G401 (cell line): ENCODE measurements around the gene SLC22A3. TPM values are rescaled to one million over a fixed set of nuclear protein-coding genes. Genes with fewer than 3 reads are reported as not detected.
"Not testable (repeated sequence)": the region's sequence is repeated elsewhere in the genome, so short reads cannot be mapped to it uniquely, and the experiment has no call there.

Source experiments
- DNase-seq: peaks from one replicate; pipeline ENCODE4 v3.0.0-alpha.2; 2015; ENCODE audit warnings: low spot score
- in situ Hi-C: cut with HindIII; loops from 2 replicates; pipeline ENCODE4 v1.10.0; 2016; ENCODE audit warnings: low sequenced_read_pairs, mixed read lengths
- total RNA-seq: library from RNA; depleted of rRNA; stranded (reverse); fragments of >200 nt; shearing (Covaris generic); gene quantifications from 2 replicates; pipeline ENCODE4 v1.2.3, GENCODE V29; 2014; rRNA removed

Gene SLC22A3, protein sequence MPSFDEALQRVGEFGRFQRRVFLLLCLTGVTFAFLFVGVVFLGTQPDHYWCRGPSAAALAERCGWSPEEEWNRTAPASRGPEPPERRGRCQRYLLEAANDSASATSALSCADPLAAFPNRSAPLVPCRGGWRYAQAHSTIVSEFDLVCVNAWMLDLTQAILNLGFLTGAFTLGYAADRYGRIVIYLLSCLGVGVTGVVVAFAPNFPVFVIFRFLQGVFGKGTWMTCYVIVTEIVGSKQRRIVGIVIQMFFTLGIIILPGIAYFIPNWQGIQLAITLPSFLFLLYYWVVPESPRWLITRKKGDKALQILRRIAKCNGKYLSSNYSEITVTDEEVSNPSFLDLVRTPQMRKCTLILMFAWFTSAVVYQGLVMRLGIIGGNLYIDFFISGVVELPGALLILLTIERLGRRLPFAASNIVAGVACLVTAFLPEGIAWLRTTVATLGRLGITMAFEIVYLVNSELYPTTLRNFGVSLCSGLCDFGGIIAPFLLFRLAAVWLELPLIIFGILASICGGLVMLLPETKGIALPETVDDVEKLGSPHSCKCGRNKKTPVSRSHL
- not detected in 2 replicates for total RNA-seq

DNA sequence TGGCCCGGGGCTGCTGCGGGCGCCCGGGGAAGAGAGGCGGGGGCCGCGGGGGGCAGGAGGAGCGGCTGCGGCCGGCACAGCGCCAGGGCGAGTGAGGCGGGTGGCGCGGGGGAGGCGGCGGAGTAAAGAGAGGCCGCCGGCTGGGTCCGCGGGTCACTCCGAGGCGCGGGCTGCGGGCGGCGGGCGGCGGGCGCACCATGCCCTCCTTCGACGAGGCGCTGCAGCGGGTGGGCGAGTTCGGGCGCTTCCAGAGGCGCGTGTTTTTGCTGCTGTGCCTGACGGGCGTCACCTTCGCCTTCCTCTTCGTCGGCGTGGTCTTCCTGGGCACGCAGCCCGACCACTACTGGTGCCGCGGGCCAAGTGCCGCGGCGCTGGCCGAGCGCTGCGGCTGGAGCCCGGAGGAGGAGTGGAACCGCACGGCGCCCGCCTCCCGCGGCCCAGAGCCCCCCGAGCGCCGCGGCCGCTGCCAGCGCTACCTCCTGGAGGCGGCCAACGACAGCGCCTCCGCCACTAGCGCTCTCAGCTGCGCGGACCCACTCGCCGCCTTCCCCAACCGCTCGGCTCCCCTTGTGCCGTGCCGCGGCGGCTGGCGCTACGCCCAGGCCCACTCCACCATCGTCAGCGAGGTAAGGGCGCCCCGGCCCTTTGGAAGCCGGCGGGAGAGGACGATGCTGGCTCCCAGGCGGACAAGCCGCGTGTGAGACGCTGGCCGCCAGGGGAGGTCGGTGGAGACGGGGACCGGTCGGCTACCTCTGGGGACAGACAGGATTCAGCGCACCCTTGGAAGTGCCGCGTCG is at the start of gene SLC22A3:
Gene SLC22A3, plus strand, starts transcription at position 156 of the 797 bp plus-strand sequence. Its CDS starts 42 bp downstream, at position 198.
- in situ Hi-C loops, result no loop called here
- no peak for DNase-seq

GRCh38 chr6:160299559-160299958 is 48.6 kb upstream of the SLC22A3 start:
- in situ Hi-C loops, result no loop called here
- DNase-seq, result no peak

GRCh38 chr6:160300076-160300695 is 48.0 kb upstream of the SLC22A3 start:
- no peak for DNase-seq
- in situ Hi-C loops, result no loop called here

- in situ Hi-C loops, result no loop called here
- DNase-seq, result no peak
Measured at GRCh38 chr6:160301339-160301738, 46.8 kb upstream of the SLC22A3 start.

DNA sequence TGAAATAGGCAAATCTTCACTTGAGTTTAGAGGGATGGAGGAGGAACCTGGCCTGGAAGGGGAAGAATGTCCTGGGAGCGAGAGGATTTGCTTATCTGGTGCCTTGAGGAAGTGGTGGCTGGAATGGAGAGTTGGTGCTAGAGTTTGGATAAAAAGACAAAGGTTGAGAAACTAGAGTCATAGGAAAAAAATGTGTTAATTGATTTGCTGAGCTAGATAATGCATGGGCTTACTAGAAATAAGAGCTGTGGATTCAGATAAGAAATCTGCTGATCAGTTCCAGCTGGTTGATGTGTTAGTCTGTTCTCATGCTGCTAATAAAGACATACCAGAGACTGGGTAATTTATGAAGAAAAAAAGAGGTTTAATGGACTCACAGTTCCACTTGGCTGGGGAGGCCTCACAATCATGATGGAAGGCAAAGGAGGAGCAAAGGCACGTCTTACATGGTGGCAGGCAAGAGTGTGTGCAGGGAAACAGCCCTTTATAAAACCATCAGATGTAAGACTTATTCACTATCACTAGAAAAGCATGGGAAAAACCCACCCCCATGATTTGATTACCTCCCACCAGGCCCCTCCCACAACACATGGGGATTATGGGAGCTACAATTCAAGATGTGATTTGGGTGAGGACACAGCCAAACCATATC is 45.6 kb upstream of the SLC22A3 start:
- in situ Hi-C loops, DNase-seq: not testable (repeated sequence)

DNA sequence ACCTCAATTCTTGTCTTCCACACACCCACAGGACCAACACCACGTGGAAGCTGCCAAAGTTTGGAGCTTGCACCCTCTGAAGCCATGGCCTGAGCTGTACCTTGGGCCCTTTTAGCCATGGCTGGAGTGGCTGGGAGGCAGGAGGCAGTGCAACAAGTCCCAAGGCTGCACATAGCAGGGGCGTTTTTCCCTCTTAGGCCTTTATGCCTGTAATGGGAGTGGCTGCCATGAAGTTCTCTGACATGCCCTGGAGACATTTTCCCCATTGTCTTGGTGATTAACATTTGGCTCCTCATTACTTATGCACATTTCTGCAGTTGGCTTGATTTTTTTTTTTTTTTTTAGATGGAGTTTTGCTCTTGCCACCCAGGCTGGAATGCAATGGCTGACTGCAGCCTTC is 44.4 kb upstream of the SLC22A3 start:
- in situ Hi-C loops, result no loop called here
- DNase-seq, result no peak

DNA sequence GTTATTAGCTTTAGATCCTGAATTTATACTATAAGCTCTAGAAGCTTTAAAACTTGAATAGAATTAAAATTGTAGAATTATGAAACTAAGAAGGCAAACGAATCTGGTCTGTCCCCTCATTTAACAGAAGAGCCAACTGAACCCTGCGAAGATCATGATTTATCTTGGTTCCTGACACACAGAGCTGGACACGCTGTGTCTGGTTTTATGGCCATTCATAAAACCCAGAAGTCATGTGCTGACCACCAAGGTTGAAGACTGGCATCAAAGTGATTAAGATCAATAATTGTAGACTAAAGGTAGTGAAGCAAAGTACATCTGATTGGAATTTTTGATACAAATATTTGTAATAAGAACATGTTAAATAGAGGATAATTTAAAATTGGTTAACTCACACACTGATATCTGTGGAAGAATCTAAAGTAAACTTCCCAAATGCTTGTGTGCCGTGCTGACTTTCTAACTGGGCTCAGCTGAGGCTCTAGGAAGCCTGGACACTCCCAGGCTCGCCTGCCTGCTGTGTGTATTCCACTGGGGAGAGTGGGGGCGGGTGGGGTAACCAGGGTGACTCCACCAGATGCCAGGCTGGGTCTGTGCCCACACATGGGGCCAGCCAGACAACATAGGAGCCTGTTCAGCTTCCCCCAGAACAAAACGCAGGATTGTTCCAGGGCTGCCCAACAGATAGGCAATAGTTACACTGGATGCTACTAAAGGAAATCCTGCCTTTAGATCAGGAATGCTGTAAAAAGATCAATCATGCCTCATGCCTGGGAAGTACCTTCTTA is 42.1 kb upstream of the SLC22A3 start:
- in situ Hi-C loops, result no loop called here

GRCh38 chr6:160309718-160310117 is 38.5 kb upstream of the SLC22A3 start:
- no peak for DNase-seq
- in situ Hi-C loops, result no loop called here

More for the DNA sequence above, 42.1 kb upstream of the SLC22A3 start:
- DNase-seq, result no peak

GRCh38 chr6:160312900-160313299 is 35.3 kb upstream of the SLC22A3 start:
- no peak for DNase-seq
- in situ Hi-C loops, result no loop called here

- in situ Hi-C loops, result no loop called here
- no peak for DNase-seq
Measured at GRCh38 chr6:160315310-160315709, 32.9 kb upstream of the SLC22A3 start.

DNA sequence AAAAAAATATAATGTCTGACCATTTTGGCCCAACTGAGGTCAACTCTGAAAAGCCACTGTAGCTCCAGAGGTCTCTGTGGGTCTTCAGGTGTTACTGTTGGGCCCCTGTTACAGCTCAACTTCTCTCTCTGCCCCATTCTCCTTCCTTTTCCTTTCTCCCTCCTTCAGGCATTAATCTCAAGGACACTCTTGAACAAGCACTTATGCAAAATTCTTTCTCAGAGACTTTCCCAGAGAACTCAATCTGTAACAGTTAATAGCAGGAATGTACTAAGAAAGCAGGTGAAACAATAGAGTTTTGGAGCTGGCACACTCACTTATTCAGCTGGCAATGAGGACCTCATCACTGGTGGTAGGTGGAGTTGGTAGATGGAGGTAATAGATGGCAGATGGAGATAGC is 31.9 kb upstream of the SLC22A3 start:
- in situ Hi-C loops, result no loop called here
- DNase-seq, result no peak

GRCh38 chr6:160319246-160319645 is 28.9 kb upstream of the SLC22A3 start:
- in situ Hi-C loops, result no loop called here
- DNase-seq, result no peak

DNA sequence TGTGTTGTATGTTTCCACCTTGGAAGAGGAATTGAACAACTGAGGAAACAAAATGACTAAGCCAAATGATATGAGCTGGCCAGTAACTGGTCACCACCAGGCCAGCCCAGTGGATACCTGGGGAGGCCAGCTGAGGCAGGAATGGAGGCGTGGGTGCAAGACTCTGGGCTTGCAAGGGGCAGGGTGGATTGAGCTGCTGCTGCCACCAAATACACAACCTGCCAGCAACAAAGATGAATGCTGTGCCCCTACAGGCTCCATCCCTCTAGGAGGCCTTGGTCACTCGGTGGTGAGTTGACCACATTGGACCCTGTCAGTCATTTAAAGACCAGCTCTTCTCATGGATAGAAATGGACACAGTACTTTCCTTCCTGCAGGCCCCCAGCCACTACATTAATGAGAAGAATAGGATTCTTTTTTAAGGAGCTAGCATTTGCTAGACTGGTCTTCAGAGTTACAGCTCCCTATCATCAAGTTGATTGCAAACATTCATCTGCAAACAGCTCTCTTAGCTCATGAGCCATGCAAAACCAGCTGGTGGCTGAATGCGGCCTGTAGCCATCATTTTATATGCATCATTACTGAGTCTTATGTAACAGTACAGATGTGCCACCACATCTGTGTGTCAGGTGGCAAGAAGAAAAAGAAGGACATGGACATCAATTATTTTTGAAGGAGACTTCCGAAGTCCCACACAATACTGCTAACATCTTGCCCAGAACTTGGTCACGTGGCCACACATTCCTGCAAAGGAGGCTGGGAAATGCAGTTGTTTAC is 26.3 kb upstream of the SLC22A3 start:
- in situ Hi-C loops, result no loop called here
- DNase-seq, result no peak

DNA sequence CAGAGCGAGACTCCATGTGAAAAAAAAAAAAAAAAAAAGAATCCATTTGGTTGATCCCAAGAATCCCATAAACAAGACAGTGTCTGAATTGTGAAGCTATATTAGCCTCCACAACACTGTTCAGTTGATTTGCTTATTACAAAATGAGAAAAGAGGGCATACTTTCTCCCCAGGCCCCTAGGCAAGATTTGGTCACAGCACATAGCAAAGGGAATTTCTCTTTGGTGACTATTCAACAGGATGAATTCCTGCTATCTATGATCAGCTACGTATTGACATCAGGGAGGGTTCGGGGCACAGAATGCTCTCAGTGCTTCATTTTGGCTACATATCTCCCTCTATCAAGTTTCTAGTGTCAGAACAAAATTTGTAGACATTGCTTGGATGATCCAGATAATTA is 20.2 kb upstream of the SLC22A3 start:
- DNase-seq, result no peak
- in situ Hi-C loops, result no loop called here

DNA sequence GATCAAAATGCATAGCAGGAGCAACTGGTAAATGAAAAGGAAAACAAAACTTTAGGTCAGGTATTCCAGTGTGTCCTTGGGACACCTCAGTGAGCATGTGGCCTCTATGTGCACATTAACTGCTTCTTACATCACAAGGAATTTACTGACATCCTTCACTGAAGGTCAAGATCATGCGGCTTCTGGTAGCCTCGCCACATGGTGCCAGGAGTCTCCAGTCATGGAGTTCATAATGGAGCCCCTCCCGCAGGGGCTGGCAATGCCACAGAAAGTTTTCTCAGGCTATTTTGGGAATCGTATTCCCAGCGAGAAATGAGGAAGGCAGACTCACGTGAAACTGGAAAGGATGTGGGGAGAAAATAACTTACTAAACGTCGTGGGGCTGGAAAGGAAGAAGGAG is 19.7 kb upstream of the SLC22A3 start:
- no peak for DNase-seq
- in situ Hi-C loops, result no loop called here

DNA sequence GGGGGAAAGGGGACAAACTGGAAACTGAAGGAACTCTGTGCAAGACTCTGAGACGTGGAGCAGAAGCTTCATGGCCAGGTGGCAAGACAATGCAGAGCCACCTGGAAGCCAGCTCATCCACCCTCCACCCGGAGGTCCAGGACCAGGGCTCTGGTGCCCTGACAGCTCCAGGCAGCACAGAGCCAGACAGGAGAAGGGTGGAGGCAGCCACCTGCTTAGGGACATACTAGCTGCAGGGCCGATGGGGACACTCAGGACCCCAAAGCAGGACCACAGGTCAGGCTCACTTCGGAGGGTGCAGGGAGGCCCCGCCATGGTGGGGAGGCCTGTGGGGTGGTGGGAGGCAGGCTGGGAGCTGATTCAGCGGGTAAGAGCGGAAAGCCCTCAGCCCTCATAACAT is 19.0 kb upstream of the SLC22A3 start:
- no peak for DNase-seq
- in situ Hi-C loops, result no loop called here

GRCh38 chr6:160330619-160331018 is 17.6 kb upstream of the SLC22A3 start:
- in situ Hi-C loops, result no loop called here
- no peak for DNase-seq

GRCh38 chr6:160331204-160331603 is 17.0 kb upstream of the SLC22A3 start:
- in situ Hi-C loops, result no loop called here

More at GRCh38 chr6:160331204-160331603, 17.0 kb upstream of the SLC22A3 start:
- no peak for DNase-seq
